Ovary (tissue), 10 donors: ENCODE measurements around the gene FAF2. TPM values are rescaled to one million over a fixed set of nuclear protein-coding genes. Genes with fewer than 3 reads are reported as not detected.

Experiments used
- DNase-seq, 5 donors: peaks; one replicate each; pipeline ENCODE4 v3.0.0-alpha.2; 2019 to 2020
- H3K27ac ChIP-seq, 2 donors: fragments of 200-600 bp; one replicate each; pipeline versions ENCODE4 v1.5.1 to v1.8.0; 2019 to 2022
- H3K27me3 ChIP-seq: fragments of 200-600 bp; one replicate; pipeline ENCODE4 v1.8.0; 2022
- H3K36me3 ChIP-seq: fragments of 200-600 bp; sonication (generic); one replicate; pipeline ENCODE4 v1.5.1; 2019
- H3K4me1 ChIP-seq: one replicate; pipeline ENCODE4 v1.8.1; 2013; ENCODE audit warnings: mild to moderate bottlenecking, moderate library complexity; ENCODE audit not compliant: insufficient read depth
- H3K4me3 ChIP-seq: fragments of 200-600 bp; sonication (generic); one replicate; pipeline ENCODE4 v1.5.1; 2017
- H3K9me3 ChIP-seq, 2 donors: fragments of 200-600 bp in 1 of 2; sonication (generic) in 1 of 2; one replicate each; pipeline versions ENCODE4 v1.5.1 to v1.8.1; 2013 to 2019; ENCODE audit warnings: mild to moderate bottlenecking in 1 of 2, moderate library complexity in 1 of 2
- EP300 ChIP-seq: sonication (generic); formaldehyde crosslinking; IDR thresholded peaks from one replicate; pipeline ENCODE4 v1.6.1; 2017; ENCODE audit warnings: antibody characterized with exemption
- POLR2A ChIP-seq: fragments of 450-650 bp; IDR thresholded peaks from one replicate; pipeline ENCODE4 v1.6.1; 2017; ENCODE audit warnings: antibody characterized with exemption, mild to moderate bottlenecking, moderate library complexity
- WGBS, 3 donors: extraction: QIAGEN DNeasy Blood & Tissue Kit in 1 of 3; methylation state at CpG; one replicate each; pipeline versions ENCODE4 v1.1.5 to v1.1.7; 2013 to 2017; 5-methylcytosine and 5-hydroxymethylcytosine counted together
- intact Hi-C, 4 donors: fragments of 100-400 bp; cut with DNase I; formaldehyde crosslinking; loops; one replicate each; pipeline versions ENCODE4 v1.11.0 to v1.15.1; 2022 to 2023
- long read RNA-seq, 3 donors: library from polyadenylated mRNA in 2 of 3; unstranded in 2 of 3; transcript quantifications; one replicate each; pipeline ENCODE4 v2.0.0 and lab custom pipeline, GENCODE V29; 2021 to 2026
- polyA plus RNA-seq, 2 donors: library from polyadenylated mRNA; stranded (reverse); fragments of 200-250 nt in 1 of 2; fragments of 350-450 nt in 1 of 2; fragmentation: Illumina TruSeq in 1 of 2; extraction: RNeasy Lipid Tissue Mini Kit (QIAGEN cat#74804) in 1 of 2; gene quantifications; one replicate each; pipeline ENCODE4 v1.2.3, GENCODE V29; 2013 to 2014
- total RNA-seq, 7 donors: library from RNA; depleted of rRNA in 2 of 7; stranded (reverse); fragments of >200 nt in 2 of 7; fragmentation: NEBNext Ultra II Directional in 3 of 7; extraction: Animal tissue kit (Norgen Biotek cat#: 25700) in 3 of 7; gene quantifications; one replicate each; pipeline versions ENCODE4 v1.1.0 to v1.2.4, GENCODE V29; 2016 to 2023
- TF ChIP-seq, protein P1 (sequence below), 3 donors: fragments of 450-650 bp in 2 of 3; fragments of 200-600 bp in 1 of 3; IDR thresholded peaks; one replicate each; pipeline versions ENCODE4 v1.5.1 to v1.8.0; 2016 to 2022; ENCODE audit warnings: antibody characterized with exemption in 3 of 3, mild to moderate bottlenecking in 1 of 3
- donor health status: DM: no; HTN: no; CAD: no; lungs with moderate emphysema.
- donor health status: DM: no; HTN: no; CAD: no.
- donor health status: Bipolar disorder and iron deficiency.
- donor health status: DM: yes; HTN: yes; CAD: no.
- donor health status: DM: no; HTN: no; CAD: no.
- donor health status: DM: yes; HTN: yes; CAD: no.

FAF2 gene, protein sequence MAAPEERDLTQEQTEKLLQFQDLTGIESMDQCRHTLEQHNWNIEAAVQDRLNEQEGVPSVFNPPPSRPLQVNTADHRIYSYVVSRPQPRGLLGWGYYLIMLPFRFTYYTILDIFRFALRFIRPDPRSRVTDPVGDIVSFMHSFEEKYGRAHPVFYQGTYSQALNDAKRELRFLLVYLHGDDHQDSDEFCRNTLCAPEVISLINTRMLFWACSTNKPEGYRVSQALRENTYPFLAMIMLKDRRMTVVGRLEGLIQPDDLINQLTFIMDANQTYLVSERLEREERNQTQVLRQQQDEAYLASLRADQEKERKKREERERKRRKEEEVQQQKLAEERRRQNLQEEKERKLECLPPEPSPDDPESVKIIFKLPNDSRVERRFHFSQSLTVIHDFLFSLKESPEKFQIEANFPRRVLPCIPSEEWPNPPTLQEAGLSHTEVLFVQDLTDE
- total RNA-seq = 10 to 100 TPM; 17.2 to 46.7 (median 34.4) TPM
- 10 to 100 TPM; 18.0 to 41.2 TPM for polyA plus RNA-seq
- long read RNA-seq, donor 1, full-length matches to known transcripts = 64 of 97 reads
- long read RNA-seq, donor 1, partial matches to known transcripts = 7 of 97 reads
- long read RNA-seq, donor 1, other reads (novel, unspliced or antisense) = 26 of 97 reads
- long read RNA-seq, donor 2, full-length matches to known transcripts = 16 of 16 reads
- long read RNA-seq, donor 2, partial matches to known transcripts = 0 of 16 reads
- long read RNA-seq, donor 2, other reads (novel, unspliced or antisense) = 0 of 16 reads
- long read RNA-seq, donor 3, full-length matches to known transcripts = 15 of 30 reads
- long read RNA-seq, donor 3, partial matches to known transcripts = 7 of 30 reads
- long read RNA-seq, donor 3, other reads (novel, unspliced or antisense) = 8 of 30 reads

DNA sequence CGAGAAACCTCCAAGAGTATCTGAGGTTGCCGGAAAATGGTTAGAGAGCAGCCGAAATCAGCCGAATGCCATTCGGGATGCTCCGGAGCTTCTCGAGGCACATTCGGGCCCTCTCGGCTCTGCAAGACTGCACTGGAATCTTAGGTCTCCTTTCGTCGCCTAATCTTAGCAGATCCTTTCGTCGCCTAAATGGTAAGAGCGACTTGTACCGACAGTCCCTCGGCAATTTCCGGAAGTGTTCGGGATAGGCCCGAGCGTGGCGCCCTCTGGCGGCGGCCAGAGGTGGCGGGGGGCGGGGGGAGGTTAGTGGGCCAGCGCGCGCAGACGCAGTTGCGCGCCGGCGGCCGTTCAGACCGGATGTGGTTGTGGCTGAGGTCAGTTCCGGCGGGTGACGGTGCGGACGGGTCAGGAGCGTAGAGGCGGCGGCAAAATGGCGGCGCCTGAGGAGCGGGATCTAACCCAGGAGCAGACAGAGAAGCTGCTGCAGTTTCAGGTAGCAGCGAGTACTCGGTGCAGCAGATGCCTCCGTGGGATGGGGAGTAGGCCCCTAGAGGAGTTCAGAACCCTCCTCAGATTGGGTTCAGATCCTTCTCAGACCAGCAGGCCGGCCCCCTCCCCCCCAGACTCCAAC is at the start of gene FAF2:
TSS of gene FAF2 (plus strand) at position 408 of the 631 bp plus-strand sequence. CDS start at position 431, 23 bp downstream.
- Histone ChIP-seq H3K27ac (peak within 1 kb of the TSS; percentile 87 to 96), H3K4me3 (peak within 1 kb of the TSS; percentile 81), H3K36me3 (no peaks in the 10 kb centered on the region), H3K27me3 (no peaks in the 10 kb centered on the region), H3K4me1 (peaks cover 8% of the 10 kb centered on the region), H3K9me3 (no peaks in the 10 kb centered on the region)
- DNase-seq = peak; percentile 95 to 100 (median 97)
- WGBS, 3 donors = 0% methylated on average over 45 to 50 of the region's 50 CpGs
- TF ChIP-seq POLR2A (peak; percentile 97), EP300 (no peak)
- TF ChIP-seq, protein P1, sequence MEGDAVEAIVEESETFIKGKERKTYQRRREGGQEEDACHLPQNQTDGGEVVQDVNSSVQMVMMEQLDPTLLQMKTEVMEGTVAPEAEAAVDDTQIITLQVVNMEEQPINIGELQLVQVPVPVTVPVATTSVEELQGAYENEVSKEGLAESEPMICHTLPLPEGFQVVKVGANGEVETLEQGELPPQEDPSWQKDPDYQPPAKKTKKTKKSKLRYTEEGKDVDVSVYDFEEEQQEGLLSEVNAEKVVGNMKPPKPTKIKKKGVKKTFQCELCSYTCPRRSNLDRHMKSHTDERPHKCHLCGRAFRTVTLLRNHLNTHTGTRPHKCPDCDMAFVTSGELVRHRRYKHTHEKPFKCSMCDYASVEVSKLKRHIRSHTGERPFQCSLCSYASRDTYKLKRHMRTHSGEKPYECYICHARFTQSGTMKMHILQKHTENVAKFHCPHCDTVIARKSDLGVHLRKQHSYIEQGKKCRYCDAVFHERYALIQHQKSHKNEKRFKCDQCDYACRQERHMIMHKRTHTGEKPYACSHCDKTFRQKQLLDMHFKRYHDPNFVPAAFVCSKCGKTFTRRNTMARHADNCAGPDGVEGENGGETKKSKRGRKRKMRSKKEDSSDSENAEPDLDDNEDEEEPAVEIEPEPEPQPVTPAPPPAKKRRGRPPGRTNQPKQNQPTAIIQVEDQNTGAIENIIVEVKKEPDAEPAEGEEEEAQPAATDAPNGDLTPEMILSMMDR (IDR thresholded peaks at IDR 0.05) = peak; percentile 96 to 98 (median 97)
- intact Hi-C loops = loop anchor here in 1 of 4 donors (1.0 to 5.0 kb wide), 3 partner anchors 32 to 94 kb away; partner anchors contain the start of genes CLTB, HIGD2A and NOP16

DNA sequence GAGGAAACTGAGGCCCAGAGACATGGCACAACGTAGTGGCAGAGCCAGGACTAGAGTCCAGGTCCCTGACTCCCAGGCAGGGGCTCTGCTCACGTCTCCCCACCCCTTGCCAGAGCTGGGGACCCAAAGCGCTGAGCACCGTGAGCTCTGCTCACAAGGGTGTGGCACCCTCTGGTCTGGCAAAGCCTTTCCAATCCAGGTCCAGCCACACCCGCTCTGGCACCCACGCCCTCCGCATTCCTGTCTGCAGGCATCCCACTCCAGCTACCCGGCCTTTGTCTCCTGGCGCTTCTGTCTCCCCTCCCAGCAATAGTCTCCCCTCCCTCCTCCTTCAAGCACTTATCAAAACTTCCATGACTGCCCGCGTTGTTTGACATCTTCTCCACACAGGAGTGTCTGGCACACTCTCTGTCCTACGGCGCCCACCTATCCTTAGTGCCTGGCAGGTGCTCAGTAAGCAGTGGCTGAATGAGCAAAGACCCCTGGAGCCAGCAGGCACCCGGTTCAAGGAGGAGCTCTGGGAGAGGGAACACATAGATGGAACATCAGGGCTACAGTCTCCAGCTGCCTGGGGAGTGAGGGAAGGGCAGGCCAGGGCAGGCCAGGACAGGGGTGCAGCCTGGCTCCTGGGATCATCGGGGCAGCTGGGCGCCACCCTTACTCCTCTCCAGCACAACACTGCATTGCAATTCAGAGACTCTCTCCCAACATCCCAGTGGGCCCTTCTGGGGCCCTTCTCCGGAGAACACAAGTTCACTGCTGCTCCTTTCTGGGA is 47.6 kb upstream of the FAF2 start:
- Histone ChIP-seq H3K4me3 (no peak overlapping the region), H3K36me3 (no peaks in the 10 kb centered on the region), H3K27me3 (no peaks in the 10 kb centered on the region), H3K27ac (no peak overlapping the region), H3K4me1 (peaks cover 18% of the 10 kb centered on the region), H3K9me3 (no peaks in the 10 kb centered on the region)
- WGBS, 3 donors = 76 to 79% (median 77%) methylated on average over 17 of the region's 17 CpGs
- TF ChIP-seq POLR2A (no peak), EP300 (no peak)
- TF ChIP-seq, protein P1 (IDR thresholded peaks at IDR 0.05) = no peak
- intact Hi-C loops = no loop called here
- DNase-seq = no peak

DNA sequence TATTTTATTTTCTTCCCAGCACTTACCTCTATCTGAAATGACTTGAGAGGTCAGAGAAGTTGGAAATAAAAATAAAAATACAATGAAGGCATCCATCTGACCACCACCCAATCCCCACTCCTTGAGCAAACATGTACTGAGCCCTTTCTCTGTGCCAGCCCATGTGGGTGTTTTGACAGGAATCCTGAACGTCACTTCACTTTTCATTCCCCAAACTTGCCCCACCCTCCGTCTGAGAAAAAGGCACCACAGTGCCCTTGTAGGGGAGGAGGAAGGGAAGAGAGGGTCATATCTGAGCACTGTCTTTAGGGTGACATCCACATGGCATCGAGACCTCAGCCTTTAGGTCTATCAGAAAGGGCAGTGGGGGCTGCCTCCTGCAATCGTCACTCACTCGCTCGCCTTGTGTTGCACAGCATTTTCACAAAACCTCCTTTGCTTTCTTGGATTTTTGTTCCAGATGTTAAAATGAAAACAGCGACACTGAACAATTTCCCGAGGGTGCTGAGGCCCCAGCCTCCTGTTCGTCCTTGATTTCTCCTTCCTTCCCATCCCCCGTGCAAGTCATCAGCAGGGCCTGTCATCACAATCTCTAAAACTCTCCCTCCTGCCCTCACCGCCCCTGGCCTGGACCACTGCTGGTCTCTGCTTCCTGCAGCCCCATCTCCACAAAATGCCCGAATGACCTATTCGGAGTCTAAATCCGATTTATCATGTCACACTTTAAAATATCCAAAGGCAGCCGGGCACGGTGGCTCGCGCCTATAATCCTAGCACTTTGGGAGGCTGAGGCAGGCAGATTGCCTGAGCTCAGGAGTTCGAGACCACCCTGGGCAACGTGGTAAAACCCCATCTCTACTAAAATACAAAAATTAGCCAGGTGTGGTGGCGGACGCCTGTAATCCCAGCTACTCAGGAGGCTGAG is 46.6 kb upstream of the FAF2 start:
- no peaks in the 10 kb centered on the region for H3K27me3 ChIP-seq
- peak overlapping the region in 1 of 2 donors; percentile 39 for H3K27ac ChIP-seq
- no peak overlapping the region for H3K4me3 ChIP-seq
- intact Hi-C loops = no loop called here
- H3K4me1 ChIP-seq = peaks cover 12% of the 10 kb centered on the region
- TF ChIP-seq EP300 = no peak
- no peak for TF ChIP-seq POLR2A
- TF ChIP-seq, protein P1 (IDR thresholded peaks at IDR 0.05) = no peak
- no peaks in the 10 kb centered on the region for H3K36me3 ChIP-seq
- no peak for DNase-seq
- no peaks in the 10 kb centered on the region for H3K9me3 ChIP-seq
- 37 to 64% (median 51%) methylated on average over 22 of the region's 22 CpGs for WGBS, 3 donors
